Endothelial cell of umbilical vein (primary cell): Measurements from ENCODE around the gene HLA-B. TPM values are rescaled to one million over a fixed set of nuclear protein-coding genes. Genes with fewer than 3 reads are reported as not detected.

ENCODE experiments used
- BruUV-seq: library from RNA; stranded (reverse); fragments of 400-500 nt; replicated peaks from 2 replicates; lab custom pipeline; 2021; lab: Mats Ljungman, UMichigan
- CTCF ChIA-PET: fragments of 300-600, 350-600 bp; sonication (Branson Sonifier 250); formaldehyde crosslinking; loops from one replicate; lab custom pipeline; 2021; ENCODE audit warnings: antibody characterized with exemption, inconsistent platforms; lab: Charles Lee
- POLR2A ChIA-PET: fragments of 300-600, 350-600 bp; sonication (Branson Sonifier 250); formaldehyde crosslinking; loops from one replicate; lab custom pipeline; 2021; ENCODE audit warnings: antibody characterized with exemption, inconsistent platforms; lab: Charles Lee
- DNase-seq: peaks from one replicate; pipeline ENCODE4 v3.0.0-alpha.2; 2011; ENCODE audit warnings: low read depth, low spot score
- FAIRE-seq: peaks from 2 replicates; lab custom pipeline; 2011; peaks lifted over from hg19 to GRCh38; lab: Jason Lieb, UNC
- H2AFZ ChIP-seq: 2 replicates; pipeline ENCODE4 v1.6.0; 2012; ENCODE audit warnings: low read depth, low read length, control low read depth, inconsistent platforms
- H3K27ac ChIP-seq: 2 replicates; pipeline ENCODE4 v1.5.1; 2011; ENCODE audit warnings: low read depth, mild to moderate bottlenecking, control low read depth, low read length, moderate library complexity; ENCODE audit not compliant: insufficient read depth
- H3K27me3 ChIP-seq, 2 experiments: 2 replicates each; pipeline versions ENCODE4 v1.6.0 to v1.6.1; 2011; ENCODE audit warnings: low read length in 2 of 2, mixed read lengths in 1 of 2; ENCODE audit not compliant: control insufficient read depth in 2 of 2, insufficient read depth in 2 of 2
- H3K36me3 ChIP-seq, 2 experiments: 2 replicates in 1 of 2; 3 replicates in 1 of 2; pipeline ENCODE4 v1.5.1; 2011; ENCODE audit warnings: low read length in 2 of 2, mild to moderate bottlenecking in 1 of 2, moderate library complexity in 1 of 2; ENCODE audit not compliant: control insufficient read depth in 2 of 2, insufficient read depth in 2 of 2; ENCODE audit errors: extremely low read depth in 1 of 2
- H3K4me1 ChIP-seq: 3 replicates; pipeline ENCODE4 v1.5.1; 2011; ENCODE audit warnings: mild to moderate bottlenecking, low read length; ENCODE audit not compliant: control insufficient read depth, insufficient read depth; ENCODE audit errors: extremely low read depth
- H3K4me2 ChIP-seq: 2 replicates; pipeline ENCODE4 v1.6.1; 2011; ENCODE audit warnings: low read length, control low read depth, mixed read lengths; ENCODE audit not compliant: insufficient read depth
- H3K4me3 ChIP-seq, 3 experiments: fragments of 200-600 bp in 1 of 3; sonication (generic), shearing (Covaris generic) in 1 of 3; replicated peaks in 1 of 3; 2 replicates each; pipeline ENCODE4 v1.5.1; 2011 to 2016; ENCODE audit warnings: control low read depth in 3 of 3, low read length in 3 of 3, mild to moderate bottlenecking in 2 of 3, inconsistent platforms in 1 of 3, low read depth in 1 of 3, moderate library complexity in 1 of 3; ENCODE audit not compliant: insufficient read depth in 1 of 3
- H3K79me2 ChIP-seq: 2 replicates; pipeline ENCODE4 v1.6.0; 2012; ENCODE audit warnings: low read length, inconsistent platforms; ENCODE audit not compliant: control insufficient read depth, insufficient read depth
- H3K9ac ChIP-seq: replicated peaks from 2 replicates; pipeline ENCODE3; 2011; ENCODE audit warnings: low read length, control low read depth; ENCODE audit not compliant: insufficient read depth; ENCODE audit errors: extremely low read depth
- H3K9me1 ChIP-seq: replicated peaks from 3 replicates; pipeline ENCODE4 v1.6.0; 2011; ENCODE audit warnings: mild to moderate bottlenecking, low read length; ENCODE audit not compliant: control insufficient read depth, insufficient read depth; ENCODE audit errors: extremely low read depth
- H3K9me3 ChIP-seq: replicated peaks from 2 replicates; pipeline ENCODE4 v1.5.1; 2012; ENCODE audit warnings: low read length, inconsistent platforms; ENCODE audit not compliant: control insufficient read depth, insufficient read depth
- H4K20me1 ChIP-seq: replicated peaks from 2 replicates; pipeline ENCODE3; 2011; ENCODE audit warnings: mild to moderate bottlenecking, low read length; ENCODE audit not compliant: control insufficient read depth, insufficient read depth; ENCODE audit errors: extremely low read depth
- EZH2 ChIP-seq: IDR thresholded peaks from 2 replicates; pipeline ENCODE4 v1.6.1; 2012; ENCODE audit warnings: borderline replicate concordance, low read depth, mild to moderate bottlenecking, moderate library complexity, low read length, inconsistent platforms; ENCODE audit not compliant: severe bottlenecking
- FOS ChIP-seq: IDR thresholded peaks from 2 replicates; pipeline ENCODE4 v1.6.1; 2011; ENCODE audit warnings: mild to moderate bottlenecking, low read length, moderate library complexity, borderline replicate concordance; ENCODE audit not compliant: insufficient read depth
- GATA2 ChIP-seq: IDR thresholded peaks from 2 replicates; pipeline ENCODE4 v1.7.0; 2011; ENCODE audit warnings: low read depth, mild to moderate bottlenecking, moderate library complexity, mixed read lengths, low read length; ENCODE audit not compliant: insufficient read length, insufficient read depth
- JUN ChIP-seq: IDR thresholded peaks from 2 replicates; pipeline ENCODE4 v1.6.1; 2011; ENCODE audit warnings: borderline replicate concordance, low read depth; ENCODE audit not compliant: insufficient read length, insufficient read depth
- MAX ChIP-seq: IDR thresholded peaks from 2 replicates; pipeline ENCODE4 v1.6.1; 2011; ENCODE audit not compliant: insufficient read depth, insufficient read length
- MYC ChIP-seq: IDR thresholded peaks from one replicate; pipeline ENCODE4 v1.6.1; 2011; ENCODE audit warnings: mild to moderate bottlenecking, low read depth, low read length
- POLR2A ChIP-seq: IDR thresholded peaks from 2 replicates; pipeline ENCODE4 v1.6.1; 2012; ENCODE audit warnings: low read depth, mild to moderate bottlenecking, control low read depth, low read length
- POLR2AphosphoS5 ChIP-seq: IDR thresholded peaks from 2 replicates; pipeline ENCODE4 v1.6.1; 2012; ENCODE audit warnings: low read depth, mild to moderate bottlenecking, control low read depth, low read length, moderate library complexity; ENCODE audit not compliant: insufficient read depth
- dilution Hi-C: fragments of 300-500 bp; cut with MboI; formaldehyde crosslinking; loops from one replicate; pipeline ENCODE4 v1.15.0; 2019; ENCODE audit warnings: low sequenced_read_pairs; ENCODE audit not compliant: extremely low pct_ligation_motif_present
- intact Hi-C: fragments of 100-400 bp; cut with micrococcal nuclease; formaldehyde crosslinking; loops from one replicate; pipeline ENCODE4 v1.10.0; 2022
- polyA plus RNA-seq, 4 experiments: library from polyadenylated mRNA; depleted of rRNA in 3 of 4; stranded (reverse) in 3 of 4; unstranded in 1 of 4; fragments of >200 nt; gene quantifications; 2 replicates each; pipeline versions ENCODE4 v1.2.1 to v1.2.3, GENCODE V29; 2011 to 2012; ENCODE audit warnings: missing spikeins in 1 of 4
- total RNA-seq: library from RNA; stranded (reverse); gene quantifications from 2 replicates; pipeline ENCODE4 v1.2.3, GENCODE V29; 2021
- TF ChIP-seq, protein P1 (sequence below), 2 donors: IDR thresholded peaks; 1 replicate in 1 of 2; 2 replicates in 1 of 2; pipeline ENCODE4 v1.5.1; 2011; ENCODE audit warnings: low read length in 2 of 2, mild to moderate bottlenecking in 2 of 2, moderate library complexity in 2 of 2, control low read depth in 1 of 2, inconsistent platforms in 1 of 2, low read depth in 1 of 2; ENCODE audit not compliant: insufficient read depth in 1 of 2; ENCODE audit errors: extremely low read depth in 1 of 2

Gene HLA-B
- total and polyA plus RNA-seq, 2 donors (not counting 3 experiments of a cell fraction or from before 2014, with no cell fraction given): 119 to 126 TPM

GRCh38 chr6:31356216-31356945 lies 598 bp downstream of the HLA-B start:
- no TSS peak for BruUV-seq
- FAIRE-seq: peak; percentile 12
- DNase-seq: peak; percentile 21

More at GRCh38 chr6:31356216-31356945, 598 bp downstream of the HLA-B start:
- Histone ChIP-seq H3K9me3 (no peaks in the 10 kb centered on the region), H3K9ac (peak overlapping the region; percentile 47), H3K27me3 (peaks cover 31 to 32% of the 10 kb centered on the region in 2 experiments), H2AFZ (peak overlapping the region; percentile 94), H3K4me1 (peaks cover 2% of the 10 kb centered on the region), H3K79me2 (no peaks in the 10 kb centered on the region), H3K4me3 (peak overlapping the region in 2 of 3 experiments; percentile 63 to 81), H4K20me1 (no peaks in the 10 kb centered on the region), H3K27ac (no peak overlapping the region), H3K9me1 (no peaks in the 10 kb centered on the region), H3K36me3 (peaks cover 0 to 2% of the 10 kb centered on the region in 2 experiments), H3K4me2 (peak overlapping the region; percentile 42)
- POLR2A ChIA-PET: no interaction called here
- dilution Hi-C loops: no loop called here
- no peak for TF ChIP-seq MYC
- TF ChIP-seq EZH2: no peak
- no peak for TF ChIP-seq FOS
- TF ChIP-seq JUN: no peak
- TF ChIP-seq MAX: no peak
- no peak for TF ChIP-seq POLR2A
- TF ChIP-seq POLR2AphosphoS5: no peak
- TF ChIP-seq GATA2: no peak
- TF ChIP-seq, protein P1, sequence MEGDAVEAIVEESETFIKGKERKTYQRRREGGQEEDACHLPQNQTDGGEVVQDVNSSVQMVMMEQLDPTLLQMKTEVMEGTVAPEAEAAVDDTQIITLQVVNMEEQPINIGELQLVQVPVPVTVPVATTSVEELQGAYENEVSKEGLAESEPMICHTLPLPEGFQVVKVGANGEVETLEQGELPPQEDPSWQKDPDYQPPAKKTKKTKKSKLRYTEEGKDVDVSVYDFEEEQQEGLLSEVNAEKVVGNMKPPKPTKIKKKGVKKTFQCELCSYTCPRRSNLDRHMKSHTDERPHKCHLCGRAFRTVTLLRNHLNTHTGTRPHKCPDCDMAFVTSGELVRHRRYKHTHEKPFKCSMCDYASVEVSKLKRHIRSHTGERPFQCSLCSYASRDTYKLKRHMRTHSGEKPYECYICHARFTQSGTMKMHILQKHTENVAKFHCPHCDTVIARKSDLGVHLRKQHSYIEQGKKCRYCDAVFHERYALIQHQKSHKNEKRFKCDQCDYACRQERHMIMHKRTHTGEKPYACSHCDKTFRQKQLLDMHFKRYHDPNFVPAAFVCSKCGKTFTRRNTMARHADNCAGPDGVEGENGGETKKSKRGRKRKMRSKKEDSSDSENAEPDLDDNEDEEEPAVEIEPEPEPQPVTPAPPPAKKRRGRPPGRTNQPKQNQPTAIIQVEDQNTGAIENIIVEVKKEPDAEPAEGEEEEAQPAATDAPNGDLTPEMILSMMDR (IDR thresholded peaks at IDR 0.05; ENCODE audit: extremely low read depth in 1 of 2, insufficient read depth in 1 of 2, low read depth in 1 of 2, low read length in 2 of 2): no peak
- CTCF ChIA-PET: no interaction called here
- intact Hi-C loops: no loop called here
